Stimulated activated CD8-positive, alpha-beta memory T cell treated with anti-CD3 and anti-CD28 coated beads, Interleukin-2, amount 100 ng/mL, for 48 hours (primary cell): ENCODE results near the gene FOXJ3.

Experiments used
- DNase-seq, 2 donors: peaks; one replicate each; pipeline ENCODE4 v3.0.0-alpha.2; 2020; ENCODE audit warnings: low read depth in 2 of 2

Gene FOXJ3

GRCh38 chr1:42167611-42168390 is 167.2 kb downstream of the FOXJ3 start:
- DNase-seq = no peak

GRCh38 chr1:42165511-42166210 is 169.4 kb downstream of the FOXJ3 start:
- no peak for DNase-seq

GRCh38 chr1:42164551-42165420 is 170.2 kb downstream of the FOXJ3 start, which contains the start of gene GUCA2A:
GUCA2A (minus strand) TSS chr1:42164745; CDS start chr1:42164712, 33 bp downstream.
- no peak for DNase-seq

GRCh38 chr1:42163536-42164503 is 171.2 kb downstream of the FOXJ3 start:
- DNase-seq = no peak

GRCh38 chr1:42163114-42163513 is 171.9 kb downstream of the FOXJ3 start:
- no peak for DNase-seq

- DNase-seq = no peak
Observed at GRCh38 chr1:42162181-42162580, 172.9 kb downstream of the FOXJ3 start.

GRCh38 chr1:42158189-42158588 is 176.8 kb downstream of the FOXJ3 start:
- DNase-seq = no peak

GRCh38 chr1:42157667-42158066 is 177.4 kb downstream of the FOXJ3 start:
- DNase-seq = peak in 1 of 2 donors; percentile 3

- DNase-seq = no peak
Observed at GRCh38 chr1:42155362-42155761, 179.7 kb downstream of the FOXJ3 start.

- DNase-seq = no peak
Observed at GRCh38 chr1:42154685-42155084, 180.3 kb downstream of the FOXJ3 start.

GRCh38 chr1:42153624-42154023 is 181.4 kb downstream of the FOXJ3 start:
- DNase-seq = no peak

- no peak for DNase-seq
Observed at GRCh38 chr1:42152907-42153600, 182.0 kb downstream of the FOXJ3 start, which contains the start of gene GUCA2B. GUCA2B (plus strand) TSS chr1:42153410; CDS start chr1:42153451, 41 bp downstream.

GRCh38 chr1:42152119-42152518 is 182.9 kb downstream of the FOXJ3 start:
- no peak for DNase-seq

GRCh38 chr1:42150651-42151050 is 184.4 kb downstream of the FOXJ3 start:
- DNase-seq = no peak

GRCh38 chr1:42148166-42148565 is 186.9 kb downstream of the FOXJ3 start:
- DNase-seq = no peak

- DNase-seq = peak; percentile 34 to 60
Observed at GRCh38 chr1:42146626-42147320, 188.3 kb downstream of the FOXJ3 start.

GRCh38 chr1:42145764-42146625 is 189.0 kb downstream of the FOXJ3 start:
- no peak for DNase-seq

- no peak for DNase-seq
Observed at GRCh38 chr1:42145389-42145716, 189.7 kb downstream of the FOXJ3 start.
